ENCODE data around the gene NCAPD3. TPM values are rescaled to one million over a fixed set of nuclear protein-coding genes. Genes with fewer than 3 reads are reported as not detected.

Gene NCAPD3
- total and polyA plus RNA-seq, 2 experiments from 2014 or later = 13.3 to 16.3 TPM

- TF ChIP-seq EZH2 (IDR thresholded peaks at IDR 0.05; ENCODE audit: insufficient read depth, poor library complexity, severe bottlenecking) (no peak), EZH2phosphoT487 (IDR thresholded peaks at IDR 0.05; ENCODE audit: insufficient read depth, low read depth) (no peak)
- Histone ChIP-seq H3K27ac (no peak overlapping the region), H3F3A (ENCODE audit: insufficient read depth) (no peaks in the 10 kb centered on the region), H3K27me3 (replicated peaks; ENCODE audit: insufficient read depth) (no peaks in the 10 kb centered on the region), H3K4me1 (ENCODE audit: insufficient read depth) (no peaks in the 10 kb centered on the region), H3K9me3 (ENCODE audit: low read depth) (no peaks in the 10 kb centered on the region), H4K20me1 (ENCODE audit: insufficient read depth) (no peaks in the 10 kb centered on the region), H3K4me2 (ENCODE audit: unreplicated experiment) (no peak overlapping the region), H3K9me2 (ENCODE audit: insufficient read depth) (no peaks in the 10 kb centered on the region), H3K79me2 (ENCODE audit: insufficient read depth) (no peaks in the 10 kb centered on the region), H2AFZ (no peak overlapping the region), H3K9ac (no peak overlapping the region), H3K36me3 (ENCODE audit: low read depth) (peaks cover 18% of the 10 kb centered on the region; the same call in 1 of the 2 replicates), H3K4me3 (no peak overlapping the region)
- in situ Hi-C loops (cut with MboI) = no loop called here
- DNase-seq = no peak
- 88 to 90% methylated on average over 11 of the region's 11 CpGs for WGBS, 2 experiments (ENCODE audit: low coverage in 1 of 2, low lambda C conversion rate in 2 of 2, missing lambda C conversion rate in 2 of 2)
These were observed 22.3 kb upstream of the NCAPD3 start for GRCh38 chr11:134246100-134246499.

GRCh38 chr11:134245434-134245833 is 21.7 kb upstream of the NCAPD3 start:
- Histone ChIP-seq H3K27ac (no peak overlapping the region), H4K20me1 (ENCODE audit: insufficient read depth) (no peaks in the 10 kb centered on the region), H3K4me1 (ENCODE audit: insufficient read depth) (no peaks in the 10 kb centered on the region), H3K4me3 (no peak overlapping the region), H3K79me2 (ENCODE audit: insufficient read depth) (no peaks in the 10 kb centered on the region), H2AFZ (no peak overlapping the region), H3K9me2 (ENCODE audit: insufficient read depth) (no peaks in the 10 kb centered on the region), H3F3A (ENCODE audit: insufficient read depth) (no peaks in the 10 kb centered on the region), H3K36me3 (ENCODE audit: low read depth) (peaks cover 21% of the 10 kb centered on the region; the same call in 1 of the 2 replicates), H3K9me3 (ENCODE audit: low read depth) (no peaks in the 10 kb centered on the region), H3K9ac (no peak overlapping the region), H3K4me2 (ENCODE audit: unreplicated experiment) (no peak overlapping the region), H3K27me3 (replicated peaks; ENCODE audit: insufficient read depth) (no peaks in the 10 kb centered on the region)
- in situ Hi-C loops (cut with MboI) = no loop called here
- WGBS, 2 experiments (ENCODE audit: low coverage in 1 of 2, low lambda C conversion rate in 2 of 2, missing lambda C conversion rate in 2 of 2) = 88 to 93% methylated on average over 14 of the region's 14 CpGs
- no peak for DNase-seq
- TF ChIP-seq EZH2phosphoT487 (IDR thresholded peaks at IDR 0.05; ENCODE audit: insufficient read depth, low read depth) = no peak
- TF ChIP-seq EZH2 (IDR thresholded peaks at IDR 0.05; ENCODE audit: insufficient read depth, poor library complexity, severe bottlenecking) = no peak

GRCh38 chr11:134244593-134244992 is 20.8 kb upstream of the NCAPD3 start:
- Histone ChIP-seq H3K4me2 (ENCODE audit: unreplicated experiment) (no peak overlapping the region), H3K36me3 (ENCODE audit: low read depth) (peaks cover 27% of the 10 kb centered on the region; the same call in 1 of the 2 replicates), H4K20me1 (ENCODE audit: insufficient read depth) (no peaks in the 10 kb centered on the region), H2AFZ (no peak overlapping the region), H3K9ac (no peak overlapping the region), H3K4me1 (ENCODE audit: insufficient read depth) (no peaks in the 10 kb centered on the region), H3K27ac (no peak overlapping the region), H3K9me3 (ENCODE audit: low read depth) (no peaks in the 10 kb centered on the region), H3F3A (ENCODE audit: insufficient read depth) (no peaks in the 10 kb centered on the region), H3K79me2 (ENCODE audit: insufficient read depth) (no peaks in the 10 kb centered on the region), H3K4me3 (no peak overlapping the region), H3K9me2 (ENCODE audit: insufficient read depth) (no peaks in the 10 kb centered on the region), H3K27me3 (replicated peaks; ENCODE audit: insufficient read depth) (no peaks in the 10 kb centered on the region)
- 72 to 76% methylated on average over 7 of the region's 7 CpGs for WGBS, 2 experiments (ENCODE audit: low coverage in 1 of 2, low lambda C conversion rate in 2 of 2, missing lambda C conversion rate in 2 of 2)
- peak; percentile 45 for DNase-seq
- TF ChIP-seq EZH2 (IDR thresholded peaks at IDR 0.05; ENCODE audit: insufficient read depth, poor library complexity, severe bottlenecking) = no peak
- no peak for TF ChIP-seq EZH2phosphoT487 (IDR thresholded peaks at IDR 0.05; ENCODE audit: insufficient read depth, low read depth)
- in situ Hi-C loops (cut with MboI) = no loop called here

GRCh38 chr11:134243913-134244312 is 20.1 kb upstream of the NCAPD3 start:
- Histone ChIP-seq H3K79me2 (ENCODE audit: insufficient read depth) (no peaks in the 10 kb centered on the region), H3F3A (ENCODE audit: insufficient read depth) (no peaks in the 10 kb centered on the region), H3K36me3 (ENCODE audit: low read depth) (peaks cover 27% of the 10 kb centered on the region; the same call in 1 of the 2 replicates)

GRCh38 chr11:134242376-134242775 is 18.6 kb upstream of the NCAPD3 start:
- H4K20me1 ChIP-seq (ENCODE audit: insufficient read depth) = no peaks in the 10 kb centered on the region
- H3K4me2 ChIP-seq (ENCODE audit: unreplicated experiment) = no peak overlapping the region
- WGBS, 2 experiments (ENCODE audit: low coverage in 1 of 2, low lambda C conversion rate in 2 of 2, missing lambda C conversion rate in 2 of 2) = 92 to 95% methylated on average over 9 of the region's 9 CpGs
- H3K4me3 ChIP-seq = no peak overlapping the region
- H3K36me3 ChIP-seq (ENCODE audit: low read depth) = peaks cover 20% of the 10 kb centered on the region; the same call in 1 of the 2 replicates
- no peaks in the 10 kb centered on the region for H3K79me2 ChIP-seq (ENCODE audit: insufficient read depth)
- in situ Hi-C loops (cut with MboI) = no loop called here
- H3F3A ChIP-seq (ENCODE audit: insufficient read depth) = no peaks in the 10 kb centered on the region
- no peak overlapping the region for H3K9ac ChIP-seq
- no peaks in the 10 kb centered on the region for H3K27me3 ChIP-seq (replicated peaks; ENCODE audit: insufficient read depth)
- H3K9me3 ChIP-seq (ENCODE audit: low read depth) = no peaks in the 10 kb centered on the region
- H3K4me1 ChIP-seq (ENCODE audit: insufficient read depth) = no peaks in the 10 kb centered on the region
- no peak overlapping the region for H3K27ac ChIP-seq
- H2AFZ ChIP-seq = no peak overlapping the region
- no peaks in the 10 kb centered on the region for H3K9me2 ChIP-seq (ENCODE audit: insufficient read depth)
- no peak for TF ChIP-seq EZH2phosphoT487 (IDR thresholded peaks at IDR 0.05; ENCODE audit: insufficient read depth, low read depth)
- no peak for TF ChIP-seq EZH2 (IDR thresholded peaks at IDR 0.05; ENCODE audit: insufficient read depth, poor library complexity, severe bottlenecking)
- no peak for DNase-seq

More at GRCh38 chr11:134243913-134244312, 20.1 kb upstream of the NCAPD3 start:
- H4K20me1 ChIP-seq (ENCODE audit: insufficient read depth) = no peaks in the 10 kb centered on the region
- no peak for TF ChIP-seq EZH2phosphoT487 (IDR thresholded peaks at IDR 0.05; ENCODE audit: insufficient read depth, low read depth)
- no peak for TF ChIP-seq EZH2 (IDR thresholded peaks at IDR 0.05; ENCODE audit: insufficient read depth, poor library complexity, severe bottlenecking)
- H3K4me3 ChIP-seq = no peak overlapping the region
- H3K27me3 ChIP-seq (replicated peaks; ENCODE audit: insufficient read depth) = no peaks in the 10 kb centered on the region
- no peaks in the 10 kb centered on the region for H3K9me3 ChIP-seq (ENCODE audit: low read depth)
- no peak overlapping the region for H3K9ac ChIP-seq
- in situ Hi-C loops (cut with MboI) = no loop called here
- H3K9me2 ChIP-seq (ENCODE audit: insufficient read depth) = no peaks in the 10 kb centered on the region
- 90 to 99% methylated on average over 4 of the region's 4 CpGs for WGBS, 2 experiments (ENCODE audit: low coverage in 1 of 2, low lambda C conversion rate in 2 of 2, missing lambda C conversion rate in 2 of 2)
- H3K27ac ChIP-seq = no peak overlapping the region
- no peak overlapping the region for H3K4me2 ChIP-seq (ENCODE audit: unreplicated experiment)
- no peaks in the 10 kb centered on the region for H3K4me1 ChIP-seq (ENCODE audit: insufficient read depth)
- no peak overlapping the region for H2AFZ ChIP-seq
- no peak for DNase-seq

All from GM23248 (cell line).